KMS-11 (cell line): ENCODE results near the gene SLC24A4.

Experiments
- H2AFZ ChIP-seq: fragments of 200-600 bp; sonication (generic); 2 replicates; pipeline ENCODE4 v1.6.1; 2016; ENCODE audit warnings: antibody characterized with exemption, mixed run types, low read depth
- H3K27ac ChIP-seq: fragments of 200-600 bp; sonication (generic); 2 replicates; pipeline ENCODE4 v1.6.1; 2016; ENCODE audit warnings: mild to moderate bottlenecking, mixed run types
- H3K27me3 ChIP-seq: fragments of 200-600 bp; sonication (generic); 2 replicates; pipeline ENCODE4 v1.6.1; 2017; ENCODE audit warnings: mild to moderate bottlenecking, low read depth, mixed run types, moderate library complexity; ENCODE audit not compliant: insufficient read depth
- H3K36me3 ChIP-seq: fragments of 200-600 bp; sonication (generic); 2 replicates; pipeline ENCODE4 v1.6.1; 2017; ENCODE audit warnings: mild to moderate bottlenecking, mixed run types; ENCODE audit not compliant: insufficient read depth
- H3K4me1 ChIP-seq: fragments of 200-600 bp; sonication (generic); 2 replicates; pipeline ENCODE4 v1.6.1; 2016; ENCODE audit warnings: mild to moderate bottlenecking, low read depth, mixed run types; ENCODE audit not compliant: poor library complexity, severe bottlenecking
- H3K4me2 ChIP-seq: fragments of 200-600 bp; sonication (generic); 2 replicates; pipeline ENCODE4 v1.7.0; 2016; ENCODE audit warnings: mild to moderate bottlenecking, mixed run types
- H3K4me3 ChIP-seq: fragments of 200-600 bp; sonication (generic); IDR thresholded peaks from 2 replicates; pipeline ENCODE4 v1.6.1; 2017; ENCODE audit warnings: low read depth, low read length, mixed read lengths; ENCODE audit not compliant: insufficient read depth
- H3K79me2 ChIP-seq: fragments of 200-600 bp; sonication (generic); 2 replicates; pipeline ENCODE4 v1.6.1; 2016; ENCODE audit warnings: low read depth, mixed run types; ENCODE audit not compliant: insufficient read depth
- H3K9ac ChIP-seq: fragments of 200-600 bp; sonication (generic); 2 replicates; pipeline ENCODE4 v1.6.1; 2016; ENCODE audit warnings: mild to moderate bottlenecking, mixed run types
- H4K20me1 ChIP-seq: fragments of 200-600 bp; sonication (generic); 2 replicates; pipeline ENCODE4 v1.6.1; 2016; ENCODE audit warnings: mild to moderate bottlenecking, mixed run types; ENCODE audit not compliant: insufficient read depth
- CTCF ChIP-seq: fragments of 200-600 bp; sonication (generic); conservative IDR thresholded peaks from 2 replicates; pipeline ENCODE4 v1.6.1; 2017; ENCODE audit warnings: low read depth, mild to moderate bottlenecking, antibody characterized with exemption, low read length, moderate library complexity, mixed read lengths

The SLC24A4 gene

GRCh38 chr14:92472860-92473259, 149.9 kb downstream of the SLC24A4 start:
- no peaks in the 10 kb centered on the region for H3K79me2 ChIP-seq
- no peak for TF ChIP-seq CTCF
- H3K36me3 ChIP-seq = no peaks in the 10 kb centered on the region
- H3K4me3 ChIP-seq = no peak overlapping the region
- H3K9ac ChIP-seq = no peak overlapping the region
- H3K4me2 ChIP-seq = no peak overlapping the region
- no peak overlapping the region for H2AFZ ChIP-seq
- no peaks in the 10 kb centered on the region for H4K20me1 ChIP-seq
- H3K4me1 ChIP-seq = no peaks in the 10 kb centered on the region
- no peak overlapping the region for H3K27ac ChIP-seq
- H3K27me3 ChIP-seq = no peaks in the 10 kb centered on the region

GRCh38 chr14:92473261-92473968, 150.4 kb downstream of the SLC24A4 start:
- Histone ChIP-seq H3K27me3 (no peaks in the 10 kb centered on the region), H3K4me3 (no peak overlapping the region), H3K79me2 (no peaks in the 10 kb centered on the region), H3K4me1 (no peaks in the 10 kb centered on the region), H4K20me1 (no peaks in the 10 kb centered on the region), H2AFZ (no peak overlapping the region), H3K4me2 (no peak overlapping the region), H3K36me3 (no peaks in the 10 kb centered on the region), H3K9ac (no peak overlapping the region), H3K27ac (no peak overlapping the region)
- no peak for TF ChIP-seq CTCF

GRCh38 chr14:92473969-92474535, 151.1 kb downstream of the SLC24A4 start:
- H3K9ac ChIP-seq = no peak overlapping the region
- H3K4me3 ChIP-seq = no peak overlapping the region
- H4K20me1 ChIP-seq = no peaks in the 10 kb centered on the region
- no peak overlapping the region for H3K4me2 ChIP-seq
- no peak for TF ChIP-seq CTCF
- no peaks in the 10 kb centered on the region for H3K27me3 ChIP-seq
- H3K79me2 ChIP-seq = no peaks in the 10 kb centered on the region
- no peaks in the 10 kb centered on the region for H3K36me3 ChIP-seq
- H3K27ac ChIP-seq = no peak overlapping the region
- no peaks in the 10 kb centered on the region for H3K4me1 ChIP-seq
- no peak overlapping the region for H2AFZ ChIP-seq

- Histone ChIP-seq H3K4me2 (no peak overlapping the region), H3K27me3 (no peaks in the 10 kb centered on the region), H3K4me3 (no peak overlapping the region), H3K9ac (no peak overlapping the region), H2AFZ (no peak overlapping the region), H3K27ac (no peak overlapping the region), H4K20me1 (no peaks in the 10 kb centered on the region), H3K36me3 (no peaks in the 10 kb centered on the region), H3K4me1 (no peaks in the 10 kb centered on the region), H3K79me2 (no peaks in the 10 kb centered on the region)
- no peak for TF ChIP-seq CTCF
These were observed 152.1 kb downstream of the SLC24A4 start for GRCh38 chr14:92475037-92475436.
